MM.1S (cell line): ENCODE results near the gene ADSS1.

ENCODE experiments used
- DNase-seq: peaks from one replicate; pipeline ENCODE4 v3.0.0-alpha.2; 2015
- H2AFZ ChIP-seq: fragments of 300-600 bp; sonication (generic); 2 replicates; pipeline ENCODE4 v1.6.0; 2016; ENCODE audit warnings: antibody characterized with exemption, low read length
- H3F3A ChIP-seq: fragments of 300-600 bp; sonication (generic); 2 replicates; pipeline ENCODE4 v1.6.1; 2016; ENCODE audit warnings: mild to moderate bottlenecking, antibody characterized with exemption, low read length, moderate library complexity, mixed read lengths; ENCODE audit not compliant: insufficient read depth
- H3K27ac ChIP-seq: fragments of 300-600 bp; sonication (generic); 2 replicates; pipeline ENCODE4 v1.5.1; 2016; ENCODE audit warnings: mild to moderate bottlenecking, low read length
- H3K27me3 ChIP-seq: fragments of 300-600 bp; sonication (generic); replicated peaks from 2 replicates; pipeline ENCODE4 v1.6.0; 2016; ENCODE audit warnings: low read length; ENCODE audit not compliant: insufficient read depth
- H3K36me3 ChIP-seq: fragments of 300-600 bp; sonication (generic); replicated peaks from 2 replicates; pipeline ENCODE4 v1.6.1; 2016; ENCODE audit warnings: mild to moderate bottlenecking, low read length, mixed read lengths; ENCODE audit not compliant: insufficient read depth
- H3K4me1 ChIP-seq: fragments of 300-600 bp; sonication (generic); 2 replicates; pipeline ENCODE4 v1.6.1; 2016; ENCODE audit warnings: low read length, mixed read lengths
- H3K4me2 ChIP-seq: fragments of 300-600 bp; sonication (generic); 2 replicates; pipeline ENCODE4 v1.6.0; 2016; ENCODE audit warnings: low read depth, low read length
- H3K4me3 ChIP-seq: fragments of 300-600 bp; sonication (generic); 2 replicates; pipeline ENCODE4 v1.5.1; 2016; ENCODE audit warnings: low read length, mixed read lengths
- H3K79me2 ChIP-seq: fragments of 300-600 bp; sonication (generic); 2 replicates; pipeline ENCODE4 v1.6.1; 2016; ENCODE audit warnings: mixed run types, low read length, mixed read lengths
- H3K9ac ChIP-seq: fragments of 300-600 bp; sonication (generic); 2 replicates; pipeline ENCODE4 v1.6.1; 2016; ENCODE audit warnings: low read length, mixed read lengths
- H3K9me2 ChIP-seq: fragments of 300-600 bp; sonication (generic); replicated peaks from 2 replicates; pipeline ENCODE4 v1.6.1; 2016; ENCODE audit warnings: mild to moderate bottlenecking, low read length, mixed read lengths; ENCODE audit not compliant: insufficient read depth
- H3K9me3 ChIP-seq: fragments of 300-600 bp; sonication (generic); replicated peaks from 2 replicates; pipeline ENCODE4 v1.6.1; 2016; ENCODE audit warnings: mild to moderate bottlenecking, low read length, mixed read lengths; ENCODE audit not compliant: insufficient read depth
- H4K20me1 ChIP-seq: fragments of 300-600 bp; sonication (generic); 2 replicates; pipeline ENCODE4 v1.6.1; 2016; ENCODE audit warnings: mild to moderate bottlenecking, low read length, moderate library complexity, mixed read lengths; ENCODE audit not compliant: insufficient read depth
- EZH2 ChIP-seq: fragments of 300-600 bp; sonication (generic); optimal IDR thresholded peaks from 2 replicates; pipeline ENCODE3; 2017; ENCODE audit warnings: low read depth, mild to moderate bottlenecking, antibody characterized with exemption, low read length, mixed read lengths
- EZH2phosphoT487 ChIP-seq: fragments of 300-600 bp; sonication (generic); IDR thresholded peaks from 2 replicates; pipeline ENCODE4 v1.6.1; 2018; ENCODE audit warnings: antibody characterized with exemption, low read length
- TF ChIP-seq, protein P1 (sequence below): fragments of 300-600 bp; sonication (generic); IDR thresholded peaks from 2 replicates; pipeline ENCODE4 v1.5.1; 2016; ENCODE audit warnings: antibody characterized with exemption, low read length, mixed read lengths

Gene ADSS1

DNA sequence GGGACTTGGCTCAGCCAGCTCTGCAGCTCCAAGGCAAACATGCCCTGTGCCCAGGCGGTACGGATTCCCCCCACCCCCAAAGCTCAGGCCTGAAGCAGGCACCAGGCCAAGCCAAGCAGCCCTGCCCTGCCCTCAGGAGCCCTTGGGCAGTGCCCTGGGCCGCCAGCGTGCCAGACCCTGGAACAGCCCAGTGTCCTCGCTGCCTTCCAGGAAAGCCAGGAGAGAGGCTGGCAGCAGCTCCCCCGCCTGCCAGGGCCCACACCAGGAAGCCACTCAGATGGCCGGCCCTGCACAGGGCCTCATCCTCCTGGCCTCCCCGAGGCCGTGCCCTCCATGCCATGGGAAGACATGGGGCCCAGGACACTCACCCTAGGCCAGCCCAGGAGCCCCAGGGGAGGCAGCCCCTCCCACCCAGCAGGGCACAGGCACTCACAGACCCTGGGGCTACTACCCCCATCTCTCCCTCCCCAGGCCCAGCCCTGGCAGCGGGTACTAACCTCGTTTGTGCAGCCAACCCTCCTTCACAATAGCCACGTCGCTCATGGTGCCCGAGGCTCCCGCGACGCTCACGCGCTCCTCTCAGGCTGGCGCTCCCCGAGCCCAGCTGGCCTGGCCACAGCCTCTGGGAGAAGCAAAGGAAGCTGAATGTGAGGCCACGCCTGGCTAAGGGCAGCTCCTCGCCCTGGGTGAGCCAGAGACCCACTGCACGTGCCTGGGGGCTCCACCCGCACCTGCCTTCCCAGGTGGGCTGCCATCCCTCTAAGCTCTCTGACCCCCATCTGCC is 68.3 kb downstream of the ADSS1 start:
- H3K4me1 ChIP-seq, result 0 out of 2 replicates have a peak, but pooled peaks cover 3% of the 10 kb centered on the region
- no peak overlapping the region for H3K9ac ChIP-seq
- H3K4me3 ChIP-seq, result no peak overlapping the region
- DNase-seq, result no peak
- no peak overlapping the region for H2AFZ ChIP-seq
- H3K27me3 ChIP-seq, result no peaks in the 10 kb centered on the region
- H3F3A ChIP-seq, result 0 out of 2 replicates have a peak, but pooled peaks cover 3% of the 10 kb centered on the region
- H3K36me3 ChIP-seq, result no peaks in the 10 kb centered on the region
- H4K20me1 ChIP-seq, result no peaks in the 10 kb centered on the region
- H3K4me2 ChIP-seq, result no peak overlapping the region
- TF ChIP-seq EZH2phosphoT487, result no peak
- peaks cover 35% of the 10 kb centered on the region for H3K79me2 ChIP-seq
- H3K9me3 ChIP-seq, result no peaks in the 10 kb centered on the region
- no peak overlapping the region for H3K27ac ChIP-seq
- no peaks in the 10 kb centered on the region for H3K9me2 ChIP-seq

DNA sequence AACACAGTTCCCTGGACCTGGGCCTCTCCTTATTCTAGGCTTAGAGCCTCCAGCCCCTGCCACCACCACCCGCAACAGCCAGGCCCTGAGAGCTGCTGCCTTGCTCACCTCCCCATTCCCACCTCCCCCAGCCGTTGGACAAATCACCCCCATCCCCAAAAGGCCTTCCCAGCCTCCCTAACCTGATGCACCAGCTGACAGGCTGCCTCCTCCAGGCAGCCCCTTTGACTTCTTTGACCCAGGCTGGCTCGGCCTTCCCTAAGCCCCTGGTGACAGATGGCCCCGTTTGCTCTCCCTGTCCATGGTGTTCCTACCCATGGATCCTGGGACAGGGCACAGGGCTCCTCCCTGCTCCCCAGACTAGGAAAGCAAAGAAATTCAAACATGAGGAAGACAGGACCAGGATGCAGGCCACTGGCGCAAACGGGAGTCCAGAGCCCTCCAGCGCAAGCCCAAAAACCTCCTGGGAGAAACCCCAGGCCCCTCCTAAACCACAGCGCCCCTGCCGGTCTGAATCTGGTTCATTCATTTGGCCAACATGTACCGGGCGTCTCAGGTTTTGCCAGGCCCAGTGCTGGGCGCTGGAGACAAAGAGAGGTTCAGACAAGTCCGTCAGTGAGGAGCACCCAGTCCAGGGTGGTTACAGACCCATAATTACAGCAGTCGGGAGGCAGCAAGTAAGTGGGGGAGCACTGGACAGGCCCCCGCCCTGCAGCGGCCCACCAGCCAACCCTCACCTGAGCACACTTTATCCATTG is 69.1 kb downstream of the ADSS1 start:
- H3K27me3 ChIP-seq, result no peaks in the 10 kb centered on the region
- H3K27ac ChIP-seq, result no peak overlapping the region
- H4K20me1 ChIP-seq, result no peaks in the 10 kb centered on the region
- 0 out of 2 replicates have a peak, but pooled peaks cover 3% of the 10 kb centered on the region for H3F3A ChIP-seq
- H3K9ac ChIP-seq, result no peak overlapping the region
- H3K79me2 ChIP-seq, result peaks cover 35% of the 10 kb centered on the region
- no peaks in the 10 kb centered on the region for H3K9me2 ChIP-seq
- H3K36me3 ChIP-seq, result no peaks in the 10 kb centered on the region
- H3K4me2 ChIP-seq, result no peak overlapping the region
- H3K4me1 ChIP-seq, result peaks cover 11% of the 10 kb centered on the region; the same call in 1 of the 2 replicates
- no peaks in the 10 kb centered on the region for H3K9me3 ChIP-seq
- no peak overlapping the region for H3K4me3 ChIP-seq
- no peak for DNase-seq
- no peak overlapping the region for H2AFZ ChIP-seq
- TF ChIP-seq EZH2, result no peak
- TF ChIP-seq, protein P1, sequence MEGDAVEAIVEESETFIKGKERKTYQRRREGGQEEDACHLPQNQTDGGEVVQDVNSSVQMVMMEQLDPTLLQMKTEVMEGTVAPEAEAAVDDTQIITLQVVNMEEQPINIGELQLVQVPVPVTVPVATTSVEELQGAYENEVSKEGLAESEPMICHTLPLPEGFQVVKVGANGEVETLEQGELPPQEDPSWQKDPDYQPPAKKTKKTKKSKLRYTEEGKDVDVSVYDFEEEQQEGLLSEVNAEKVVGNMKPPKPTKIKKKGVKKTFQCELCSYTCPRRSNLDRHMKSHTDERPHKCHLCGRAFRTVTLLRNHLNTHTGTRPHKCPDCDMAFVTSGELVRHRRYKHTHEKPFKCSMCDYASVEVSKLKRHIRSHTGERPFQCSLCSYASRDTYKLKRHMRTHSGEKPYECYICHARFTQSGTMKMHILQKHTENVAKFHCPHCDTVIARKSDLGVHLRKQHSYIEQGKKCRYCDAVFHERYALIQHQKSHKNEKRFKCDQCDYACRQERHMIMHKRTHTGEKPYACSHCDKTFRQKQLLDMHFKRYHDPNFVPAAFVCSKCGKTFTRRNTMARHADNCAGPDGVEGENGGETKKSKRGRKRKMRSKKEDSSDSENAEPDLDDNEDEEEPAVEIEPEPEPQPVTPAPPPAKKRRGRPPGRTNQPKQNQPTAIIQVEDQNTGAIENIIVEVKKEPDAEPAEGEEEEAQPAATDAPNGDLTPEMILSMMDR, result no peak
- TF ChIP-seq EZH2phosphoT487, result no peak

DNA sequence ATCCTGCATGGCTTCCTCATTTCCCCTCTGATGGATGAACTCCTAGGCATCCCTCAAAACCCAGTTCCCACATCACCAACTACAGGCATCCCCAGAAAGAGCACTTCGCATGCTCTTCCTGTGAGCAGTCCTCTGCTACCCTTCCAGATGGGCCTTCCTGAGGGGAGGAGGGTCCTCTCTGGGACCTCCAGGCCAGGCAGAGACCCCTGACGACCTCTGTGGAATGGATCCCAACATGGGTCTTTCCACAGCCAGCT is 69.6 kb downstream of the ADSS1 start:
- H3K4me3 ChIP-seq, result no peak overlapping the region
- no peaks in the 10 kb centered on the region for H3K36me3 ChIP-seq
- H4K20me1 ChIP-seq, result no peaks in the 10 kb centered on the region
- H3K79me2 ChIP-seq, result peaks cover 35% of the 10 kb centered on the region
- no peaks in the 10 kb centered on the region for H3K9me2 ChIP-seq
- H3K27ac ChIP-seq, result no peak overlapping the region
- 0 out of 2 replicates have a peak, but pooled peaks cover 3% of the 10 kb centered on the region for H3F3A ChIP-seq
- H3K4me1 ChIP-seq, result peaks cover 12% of the 10 kb centered on the region; the same call in 1 of the 2 replicates
- no peak overlapping the region for H2AFZ ChIP-seq
- H3K9ac ChIP-seq, result no peak overlapping the region
- peak overlapping the region; percentile 76; the same call in 1 of the 2 replicates for H3K4me2 ChIP-seq
- no peak for DNase-seq
- TF ChIP-seq EZH2phosphoT487 (no peak), EZH2 (no peak)
- TF ChIP-seq, protein P1, result no peak
- H3K9me3 ChIP-seq, result no peaks in the 10 kb centered on the region
- no peaks in the 10 kb centered on the region for H3K27me3 ChIP-seq
